ENCODE data around the gene SLC7A4. TPM values are rescaled to one million over a fixed set of nuclear protein-coding genes. Genes with fewer than 3 reads are reported as not detected.

SLC7A4 gene
- total RNA-seq, 4 donors from 2014 or later: 0.23 to 1.2 (median 0.37) TPM

GRCh38 chr22:21000207-21000986 is 32.0 kb downstream of the SLC7A4 start:
- no peak for ATAC-seq
- Histone ChIP-seq H3K4me3 (peak overlapping the region; percentile 74 to 75), H3K9me3 (no peaks in the 10 kb centered on the region), H3K36me3 (peaks cover 0 to 51% of the 10 kb centered on the region in 2 donors), H3K4me1 (peaks cover 0 to 51% (median 25%) of the 10 kb centered on the region in 3 donors), H3K27ac (peak overlapping the region; percentile 93 to 98 (median 96)), H3K27me3 (no peaks in the 10 kb centered on the region)
- WGBS, 2 donors (ENCODE audit: low coverage in 1 of 2): 41% methylated on average over 6 of the region's 22 CpGs; no CpG with 5 or more reads in 1 of the 2 donors
- no peak for TF ChIP-seq POLR2AphosphoS5 (IDR thresholded peaks at IDR 0.05)
- TF ChIP-seq POLR2A (IDR thresholded peaks at IDR 0.05): peak in 1 of 2 donors; percentile 1

- TF ChIP-seq POLR2AphosphoS5 (IDR thresholded peaks at IDR 0.05) (no peak), EP300 (IDR thresholded peaks at IDR 0.05) (no peak), POLR2A (IDR thresholded peaks at IDR 0.05) (no peak)
- TF ChIP-seq, protein P1, sequence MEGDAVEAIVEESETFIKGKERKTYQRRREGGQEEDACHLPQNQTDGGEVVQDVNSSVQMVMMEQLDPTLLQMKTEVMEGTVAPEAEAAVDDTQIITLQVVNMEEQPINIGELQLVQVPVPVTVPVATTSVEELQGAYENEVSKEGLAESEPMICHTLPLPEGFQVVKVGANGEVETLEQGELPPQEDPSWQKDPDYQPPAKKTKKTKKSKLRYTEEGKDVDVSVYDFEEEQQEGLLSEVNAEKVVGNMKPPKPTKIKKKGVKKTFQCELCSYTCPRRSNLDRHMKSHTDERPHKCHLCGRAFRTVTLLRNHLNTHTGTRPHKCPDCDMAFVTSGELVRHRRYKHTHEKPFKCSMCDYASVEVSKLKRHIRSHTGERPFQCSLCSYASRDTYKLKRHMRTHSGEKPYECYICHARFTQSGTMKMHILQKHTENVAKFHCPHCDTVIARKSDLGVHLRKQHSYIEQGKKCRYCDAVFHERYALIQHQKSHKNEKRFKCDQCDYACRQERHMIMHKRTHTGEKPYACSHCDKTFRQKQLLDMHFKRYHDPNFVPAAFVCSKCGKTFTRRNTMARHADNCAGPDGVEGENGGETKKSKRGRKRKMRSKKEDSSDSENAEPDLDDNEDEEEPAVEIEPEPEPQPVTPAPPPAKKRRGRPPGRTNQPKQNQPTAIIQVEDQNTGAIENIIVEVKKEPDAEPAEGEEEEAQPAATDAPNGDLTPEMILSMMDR (IDR thresholded peaks at IDR 0.05): no peak
- Histone ChIP-seq H3K27ac (peak overlapping the region in 3 of 4 donors; percentile 96 to 98 (median 97)), H3K27me3 (no peaks in the 10 kb centered on the region), H3K4me1 (peaks cover 0 to 51% (median 25%) of the 10 kb centered on the region in 3 donors), H3K36me3 (peaks cover 0 to 59% of the 10 kb centered on the region in 2 donors), H3K9me3 (no peaks in the 10 kb centered on the region), H3K4me3 (peak overlapping the region in 1 of 2 donors; percentile 75)
- WGBS, 2 donors (ENCODE audit: low coverage in 1 of 2): 82% methylated on average over 8 of the region's 27 CpGs; no CpG with 5 or more reads in 1 of the 2 donors
- no peak for ATAC-seq
These were observed 32.8 kb downstream of the SLC7A4 start for GRCh38 chr22:20999350-21000206.

- WGBS, 2 donors (ENCODE audit: low coverage in 1 of 2): 17 to 49% methylated on average over 1 to 5 of the region's 7 CpGs
- TF ChIP-seq, protein P1 (IDR thresholded peaks at IDR 0.05): no peak
- TF ChIP-seq POLR2A (IDR thresholded peaks at IDR 0.05) (no peak), POLR2AphosphoS5 (IDR thresholded peaks at IDR 0.05) (no peak), EP300 (IDR thresholded peaks at IDR 0.05) (no peak)
- H3K36me3 ChIP-seq: peaks cover 0 to 68% of the 10 kb centered on the region in 2 donors
- H3K4me1 ChIP-seq: peaks cover 0 to 45% (median 25%) of the 10 kb centered on the region in 3 donors
- no peak overlapping the region for H3K27ac ChIP-seq
- no peak overlapping the region for H3K4me3 ChIP-seq
- no peaks in the 10 kb centered on the region for H3K9me3 ChIP-seq
- H3K27me3 ChIP-seq: no peaks in the 10 kb centered on the region
- no peak for ATAC-seq
These were observed 33.7 kb downstream of the SLC7A4 start for GRCh38 chr22:20998411-20999336.

DNA sequence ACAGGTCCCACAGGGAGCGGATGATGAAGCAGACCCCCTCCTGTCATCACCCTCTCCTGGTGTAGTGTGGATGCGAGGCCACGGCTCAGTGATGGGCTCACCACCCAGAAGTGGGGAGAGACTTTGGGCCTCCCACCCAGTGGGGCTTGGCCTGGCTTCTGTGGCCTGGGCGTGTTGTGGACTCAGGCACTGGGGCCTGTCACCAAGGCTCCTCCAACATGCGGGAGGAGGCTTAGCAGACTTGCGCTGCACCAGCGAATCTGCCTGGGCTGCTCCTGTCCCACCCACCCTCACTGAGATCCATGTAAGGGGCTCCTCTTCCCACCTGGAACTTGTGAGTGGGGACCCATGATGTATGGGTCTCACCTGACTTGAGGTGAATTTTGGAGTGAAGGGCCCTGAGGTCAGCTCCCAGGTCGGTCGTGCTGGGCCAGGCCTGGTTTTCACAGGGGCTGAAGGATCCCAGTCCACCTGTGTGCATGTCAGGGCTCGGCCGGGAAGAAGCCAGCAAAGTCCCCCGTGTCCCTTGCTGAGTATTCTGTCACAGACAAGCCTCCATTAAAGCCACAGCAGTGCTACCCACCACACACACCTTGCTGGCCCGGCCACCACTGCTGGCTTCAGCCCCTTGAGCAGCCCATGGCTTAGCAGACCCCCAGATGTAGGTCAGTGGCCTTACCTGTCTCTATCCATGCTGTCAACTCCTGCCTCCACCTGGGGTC is 34.7 kb downstream of the SLC7A4 start:
- H3K4me3 ChIP-seq: no peak overlapping the region
- H3K27me3 ChIP-seq: no peaks in the 10 kb centered on the region
- peaks cover 0 to 78% of the 10 kb centered on the region in 2 donors for H3K36me3 ChIP-seq
- H3K27ac ChIP-seq: peak overlapping the region in 1 of 4 donors; percentile 11
- H3K4me1 ChIP-seq: peaks cover 0 to 35% (median 19%) of the 10 kb centered on the region in 3 donors
- TF ChIP-seq POLR2A (IDR thresholded peaks at IDR 0.05): no peak
- TF ChIP-seq EP300 (IDR thresholded peaks at IDR 0.05): no peak
- TF ChIP-seq POLR2AphosphoS5 (IDR thresholded peaks at IDR 0.05): no peak
- TF ChIP-seq, protein P1 (IDR thresholded peaks at IDR 0.05): no peak
- no peaks in the 10 kb centered on the region for H3K9me3 ChIP-seq
- 72% methylated on average over 4 of the region's 13 CpGs; no CpG with 5 or more reads in 1 of the 2 donors for WGBS, 2 donors (ENCODE audit: low coverage in 1 of 2)
- ATAC-seq: no peak

All from gastroesophageal sphincter (tissue), 4 donors.